Measurements from ENCODE around the gene EPO.
"Not testable (repeated sequence)": the region's sequence is repeated elsewhere in the genome, so short reads cannot be mapped to it uniquely, and the experiment has no call there.

DNA sequence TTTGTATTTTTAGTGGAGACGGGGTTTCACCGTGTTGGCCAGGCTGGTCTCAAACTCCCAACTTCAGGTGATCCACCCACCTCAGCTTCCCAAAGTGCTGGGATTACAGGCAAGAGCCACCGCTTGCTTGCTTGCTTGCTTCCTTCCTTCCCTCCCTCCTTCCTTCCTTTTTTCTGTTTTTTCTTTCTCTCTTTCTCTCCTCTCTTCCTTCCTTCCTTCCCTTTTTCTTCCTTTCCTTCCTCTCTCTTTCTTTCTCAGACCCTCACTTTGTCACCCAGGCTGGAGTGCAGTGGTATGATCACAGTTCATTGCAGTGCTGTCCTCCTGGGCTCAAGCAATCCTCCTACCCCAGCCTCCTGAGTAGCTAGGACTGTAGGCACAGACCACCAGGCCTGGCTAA, 19.2 kb upstream of the EPO start:
- TF ChIP-seq, protein P1, sequence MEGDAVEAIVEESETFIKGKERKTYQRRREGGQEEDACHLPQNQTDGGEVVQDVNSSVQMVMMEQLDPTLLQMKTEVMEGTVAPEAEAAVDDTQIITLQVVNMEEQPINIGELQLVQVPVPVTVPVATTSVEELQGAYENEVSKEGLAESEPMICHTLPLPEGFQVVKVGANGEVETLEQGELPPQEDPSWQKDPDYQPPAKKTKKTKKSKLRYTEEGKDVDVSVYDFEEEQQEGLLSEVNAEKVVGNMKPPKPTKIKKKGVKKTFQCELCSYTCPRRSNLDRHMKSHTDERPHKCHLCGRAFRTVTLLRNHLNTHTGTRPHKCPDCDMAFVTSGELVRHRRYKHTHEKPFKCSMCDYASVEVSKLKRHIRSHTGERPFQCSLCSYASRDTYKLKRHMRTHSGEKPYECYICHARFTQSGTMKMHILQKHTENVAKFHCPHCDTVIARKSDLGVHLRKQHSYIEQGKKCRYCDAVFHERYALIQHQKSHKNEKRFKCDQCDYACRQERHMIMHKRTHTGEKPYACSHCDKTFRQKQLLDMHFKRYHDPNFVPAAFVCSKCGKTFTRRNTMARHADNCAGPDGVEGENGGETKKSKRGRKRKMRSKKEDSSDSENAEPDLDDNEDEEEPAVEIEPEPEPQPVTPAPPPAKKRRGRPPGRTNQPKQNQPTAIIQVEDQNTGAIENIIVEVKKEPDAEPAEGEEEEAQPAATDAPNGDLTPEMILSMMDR (IDR thresholded peaks at IDR 0.05) = not testable (repeated sequence)
- not testable (repeated sequence) for TF ChIP-seq POLR2AphosphoS5 (IDR thresholded peaks at IDR 0.05; ENCODE audit: low read depth, low read length); SIN3A (IDR thresholded peaks at IDR 0.05; ENCODE audit: borderline replicate concordance, insufficient read depth, low read depth, low read length)

All from Panc1 (cell line).